Natural killer cell (primary cell): ENCODE data around the gene PTPRN2. TPM values are rescaled to one million over a fixed set of nuclear protein-coding genes. Genes with fewer than 3 reads are reported as not detected.

Experiments used
- ATAC-seq, 3 donors: fragments of 150-1000 bp in 2 of 3; fragments of 200-7000 bp in 1 of 3; cut with Tn5 transposase; 1 replicate in 1 of 3; 2 replicates in 2 of 3; pipeline ENCODE4 v1.10.0; 2021; ENCODE audit warnings: mild to moderate bottlenecking in 2 of 3, moderate library complexity in 2 of 3
- DNase-seq, 2 donors: peaks; one replicate each; pipeline versions ENCODE4 v3.0.0 to v3.0.0-alpha.2; 2013 to 2021; ENCODE audit warnings: mixed read lengths in 1 of 2
- H3K27ac ChIP-seq: one replicate; pipeline ENCODE4 v1.5.1; 2013; ENCODE audit warnings: mild to moderate bottlenecking, low read length
- H3K27me3 ChIP-seq: one replicate; pipeline ENCODE4 v1.6.1; 2013; ENCODE audit warnings: low read length; ENCODE audit not compliant: control insufficient read depth, insufficient read depth
- H3K36me3 ChIP-seq: one replicate; pipeline ENCODE4 v1.6.1; 2013; ENCODE audit warnings: low read length; ENCODE audit not compliant: control insufficient read depth, insufficient read depth
- H3K4me1 ChIP-seq: one replicate; pipeline ENCODE4 v1.6.1; 2013; ENCODE audit warnings: low read length; ENCODE audit not compliant: control insufficient read depth, insufficient read depth
- H3K4me3 ChIP-seq: one replicate; pipeline ENCODE4 v1.5.1; 2013; ENCODE audit warnings: low read length
- H3K9me3 ChIP-seq: one replicate; pipeline ENCODE4 v1.6.1; 2013; ENCODE audit warnings: low read length; ENCODE audit not compliant: control insufficient read depth, insufficient read depth
- H3K27ac Mint-ChIP-seq, 2 donors: one replicate each; pipeline ENCODE4 v1.8.0; 2022; ENCODE audit warnings: mild to moderate bottlenecking in 2 of 2, mixed read lengths in 2 of 2, moderate library complexity in 1 of 2
- H3K27me3 Mint-ChIP-seq, 2 donors: one replicate each; pipeline ENCODE4 v1.8.0; 2022; ENCODE audit warnings: low read depth in 2 of 2, mixed read lengths in 2 of 2
- H3K36me3 Mint-ChIP-seq: one replicate; pipeline ENCODE4 v1.8.0; 2022; ENCODE audit warnings: mixed read lengths
- H3K4me1 Mint-ChIP-seq, 2 donors: one replicate each; pipeline ENCODE4 v1.8.0; 2022; ENCODE audit warnings: mixed read lengths in 2 of 2
- H3K4me3 Mint-ChIP-seq: one replicate; pipeline ENCODE4 v1.8.0; 2022; ENCODE audit warnings: mild to moderate bottlenecking, moderate library complexity, mixed read lengths
- H3K9me3 Mint-ChIP-seq, 2 donors: one replicate each; pipeline ENCODE4 v1.8.0; 2022; ENCODE audit warnings: mixed read lengths in 2 of 2
- CTCF ChIP-seq: fragments of 200-600 bp; IDR thresholded peaks from one replicate; pipeline ENCODE4 v1.8.0; 2022; ENCODE audit warnings: antibody characterized with exemption
- WGBS: methylation state at CpG from one replicate; pipeline ENCODE4 v1.1.7; 2013; ENCODE audit warnings: missing lambda C conversion rate; ENCODE audit not compliant: insufficient coverage; 5-methylcytosine and 5-hydroxymethylcytosine counted together
- intact Hi-C: fragments of 100-400 bp; cut with micrococcal nuclease; formaldehyde crosslinking; loops from one replicate; pipeline ENCODE4 v1.14.2; 2022
- total RNA-seq, 4 donors: library from RNA; stranded (reverse); fragments of 120-200 nt in 1 of 4; gene quantifications; one replicate each; pipeline versions ENCODE4 v1.2.3 to v1.2.4, GENCODE V29; 2013 to 2022

Gene PTPRN2
- total RNA-seq, 3 donors from 2014 or later (not counting 1 experiment from before 2014, with no cell fraction given): 1.3 to 2.5 (median 1.9) TPM

- H3K27ac ChIP-seq: no peak overlapping the region
- Mint-ChIP-seq H3K4me1 (no peaks in the 10 kb centered on the region), H3K9me3 (no peaks in the 10 kb centered on the region), H3K27ac (no peak overlapping the region), H3K4me3 (no peak overlapping the region), H3K27me3 (peaks cover 15 to 28% of the 10 kb centered on the region in 2 donors), H3K36me3 (no peaks in the 10 kb centered on the region)
- no peak for TF ChIP-seq CTCF
- H3K4me1 ChIP-seq: no peaks in the 10 kb centered on the region
- H3K27me3 ChIP-seq: no peaks in the 10 kb centered on the region
- H3K4me3 ChIP-seq: no peak overlapping the region
- no peak for ATAC-seq
- WGBS: 47% methylated on average over 12 of the region's 17 CpGs
- no peaks in the 10 kb centered on the region for H3K9me3 ChIP-seq
- intact Hi-C loops: no loop called here
- no peak for DNase-seq
- no peaks in the 10 kb centered on the region for H3K36me3 ChIP-seq
Observed at GRCh38 chr7:158432369-158433341, 155.0 kb downstream of the PTPRN2 start.

GRCh38 chr7:158431941-158432347 is 155.7 kb downstream of the PTPRN2 start:
- Histone ChIP-seq H3K36me3 (no peaks in the 10 kb centered on the region), H3K27me3 (no peaks in the 10 kb centered on the region), H3K4me3 (no peak overlapping the region), H3K4me1 (no peaks in the 10 kb centered on the region), H3K27ac (no peak overlapping the region), H3K9me3 (no peaks in the 10 kb centered on the region)
- Mint-ChIP-seq H3K36me3 (no peaks in the 10 kb centered on the region), H3K4me1 (no peaks in the 10 kb centered on the region), H3K4me3 (no peak overlapping the region), H3K27ac (no peak overlapping the region), H3K9me3 (no peaks in the 10 kb centered on the region), H3K27me3 (peaks cover 12 to 21% of the 10 kb centered on the region in 2 donors)
- 88% methylated on average over 14 of the region's 14 CpGs for WGBS
- intact Hi-C loops: no loop called here
- no peak for ATAC-seq
- no peak for TF ChIP-seq CTCF
- DNase-seq: no peak

DNA sequence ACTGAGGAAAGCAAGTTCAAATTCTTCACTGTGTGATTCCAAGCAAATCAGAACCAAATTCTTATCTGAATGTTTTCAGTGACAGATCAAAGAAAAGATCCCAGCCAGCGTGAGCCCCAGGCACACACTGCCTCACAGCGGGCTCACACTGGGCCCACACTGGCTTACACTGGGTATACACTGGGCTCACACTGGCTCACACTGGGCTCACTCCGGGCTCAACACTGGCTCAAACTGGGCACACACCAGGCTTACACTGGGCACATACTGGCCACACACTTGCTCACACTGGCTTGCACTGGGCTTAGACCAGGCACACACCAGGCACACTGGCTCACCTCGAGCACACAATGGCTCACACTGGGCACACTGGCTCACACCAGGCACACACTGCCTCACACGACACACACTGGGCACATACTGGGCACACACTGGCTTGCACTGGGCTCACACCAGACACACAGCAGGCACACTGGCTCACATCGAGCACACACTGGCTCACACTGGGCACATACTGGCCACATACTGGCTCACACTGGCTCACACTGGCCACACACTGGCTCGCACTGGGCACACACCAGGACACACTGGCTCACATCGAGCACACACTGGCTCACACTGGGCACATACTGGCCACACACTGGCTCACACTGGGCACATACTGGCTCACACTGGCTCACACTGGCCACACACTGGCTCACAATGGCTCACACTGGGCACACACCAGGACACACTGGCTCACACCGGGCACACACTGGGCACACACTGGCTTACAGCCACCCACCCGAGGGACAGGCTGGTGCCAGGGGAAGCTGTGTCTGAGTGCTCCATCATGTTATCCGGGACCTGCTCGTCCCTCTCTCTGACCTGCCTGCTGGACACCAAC is 156.3 kb downstream of the PTPRN2 start:
- Mint-ChIP-seq H3K4me1 (no peaks in the 10 kb centered on the region), H3K27me3 (peaks cover 11 to 18% of the 10 kb centered on the region in 2 donors), H3K4me3 (no peak overlapping the region), H3K36me3 (no peaks in the 10 kb centered on the region), H3K27ac (no peak overlapping the region), H3K9me3 (no peaks in the 10 kb centered on the region)
- TF ChIP-seq CTCF: no peak
- Histone ChIP-seq H3K4me1 (no peaks in the 10 kb centered on the region), H3K4me3 (no peak overlapping the region), H3K27ac (no peak overlapping the region), H3K9me3 (no peaks in the 10 kb centered on the region), H3K27me3 (no peaks in the 10 kb centered on the region), H3K36me3 (no peaks in the 10 kb centered on the region)
- no peak for DNase-seq
- peak in 1 of 3 donors; percentile 43 for ATAC-seq
- intact Hi-C loops: no loop called here
- WGBS: 84% methylated on average over 12 of the region's 12 CpGs
